Type B pancreatic cell (in vitro differentiated cells): Measurements from ENCODE around the gene UMODL1. TPM values are rescaled to one million over a fixed set of nuclear protein-coding genes. Genes with fewer than 3 reads are reported as not detected.

Experiments used
- DNase-seq: peaks from one replicate; pipeline ENCODE4 v3.0.0; 2021; ENCODE audit warnings: mixed read lengths; ENCODE audit not compliant: unreplicated experiment; ENCODE audit errors: extremely low spot score
- H3K27ac Mint-ChIP-seq: 2 replicates; pipeline ENCODE4 v1.8.0; 2021; ENCODE audit warnings: mild to moderate bottlenecking, mixed read lengths
- H3K27me3 Mint-ChIP-seq: 2 replicates; pipeline ENCODE4 v1.8.0; 2021; ENCODE audit warnings: mixed read lengths
- H3K36me3 Mint-ChIP-seq: 2 replicates; pipeline ENCODE4 v1.8.0; 2021; ENCODE audit warnings: mixed read lengths
- H3K4me1 Mint-ChIP-seq: one replicate; pipeline ENCODE4 v1.8.0; 2021; ENCODE audit warnings: mixed read lengths; ENCODE audit not compliant: unreplicated experiment
- H3K4me3 Mint-ChIP-seq: 2 replicates; pipeline ENCODE4 v1.8.0; 2021; ENCODE audit warnings: mild to moderate bottlenecking, mixed read lengths
- H3K9me3 Mint-ChIP-seq: 2 replicates; pipeline ENCODE4 v1.8.0; 2021; ENCODE audit warnings: mixed read lengths
- total RNA-seq: library from RNA; stranded (reverse); gene quantifications from 2 replicates; pipeline ENCODE4 v1.2.1, GENCODE V29; 2021; ENCODE audit warnings: low replicate concordance
- TF ChIP-seq, protein P1 (sequence below): fragments of 200-600 bp; sonication (generic); conservative IDR thresholded peaks from 2 replicates; pipeline ENCODE4 v1.5.0; 2021; ENCODE audit warnings: antibody characterized with exemption, mild to moderate bottlenecking

Gene UMODL1
- total RNA-seq, 1 donor from 2014 or later, result 0.36 TPM

DNA sequence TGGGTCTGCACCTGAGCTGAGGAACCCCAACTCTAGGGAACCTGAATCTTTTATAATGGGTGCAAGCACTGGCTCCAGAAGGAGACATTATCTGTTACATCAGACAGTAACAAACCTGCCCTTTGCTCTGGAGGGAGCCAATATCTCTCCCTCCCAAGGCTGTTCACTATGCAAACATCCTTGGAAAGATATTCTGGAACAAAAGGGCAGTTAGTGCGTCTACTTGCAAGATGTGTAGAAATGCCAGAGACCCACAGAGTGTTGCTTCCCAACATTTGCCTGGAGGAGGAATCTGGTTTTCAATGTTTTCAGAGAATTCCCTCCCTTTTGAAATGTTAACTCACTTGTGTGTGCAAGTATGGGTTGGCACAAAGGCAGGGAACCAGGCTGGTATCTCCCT lies 31.9 kb downstream of the UMODL1 start:
- H3K9me3 Mint-ChIP-seq, result peaks cover 2% of the 10 kb centered on the region
- TF ChIP-seq, protein P1, sequence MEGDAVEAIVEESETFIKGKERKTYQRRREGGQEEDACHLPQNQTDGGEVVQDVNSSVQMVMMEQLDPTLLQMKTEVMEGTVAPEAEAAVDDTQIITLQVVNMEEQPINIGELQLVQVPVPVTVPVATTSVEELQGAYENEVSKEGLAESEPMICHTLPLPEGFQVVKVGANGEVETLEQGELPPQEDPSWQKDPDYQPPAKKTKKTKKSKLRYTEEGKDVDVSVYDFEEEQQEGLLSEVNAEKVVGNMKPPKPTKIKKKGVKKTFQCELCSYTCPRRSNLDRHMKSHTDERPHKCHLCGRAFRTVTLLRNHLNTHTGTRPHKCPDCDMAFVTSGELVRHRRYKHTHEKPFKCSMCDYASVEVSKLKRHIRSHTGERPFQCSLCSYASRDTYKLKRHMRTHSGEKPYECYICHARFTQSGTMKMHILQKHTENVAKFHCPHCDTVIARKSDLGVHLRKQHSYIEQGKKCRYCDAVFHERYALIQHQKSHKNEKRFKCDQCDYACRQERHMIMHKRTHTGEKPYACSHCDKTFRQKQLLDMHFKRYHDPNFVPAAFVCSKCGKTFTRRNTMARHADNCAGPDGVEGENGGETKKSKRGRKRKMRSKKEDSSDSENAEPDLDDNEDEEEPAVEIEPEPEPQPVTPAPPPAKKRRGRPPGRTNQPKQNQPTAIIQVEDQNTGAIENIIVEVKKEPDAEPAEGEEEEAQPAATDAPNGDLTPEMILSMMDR, result no peak
- peaks cover 8% of the 10 kb centered on the region for H3K27me3 Mint-ChIP-seq
- no peak overlapping the region for H3K27ac Mint-ChIP-seq
- peaks cover 10% of the 10 kb centered on the region for H3K4me1 Mint-ChIP-seq
- H3K4me3 Mint-ChIP-seq, result no peak overlapping the region
- no peak for DNase-seq
- no peaks in the 10 kb centered on the region for H3K36me3 Mint-ChIP-seq

DNA sequence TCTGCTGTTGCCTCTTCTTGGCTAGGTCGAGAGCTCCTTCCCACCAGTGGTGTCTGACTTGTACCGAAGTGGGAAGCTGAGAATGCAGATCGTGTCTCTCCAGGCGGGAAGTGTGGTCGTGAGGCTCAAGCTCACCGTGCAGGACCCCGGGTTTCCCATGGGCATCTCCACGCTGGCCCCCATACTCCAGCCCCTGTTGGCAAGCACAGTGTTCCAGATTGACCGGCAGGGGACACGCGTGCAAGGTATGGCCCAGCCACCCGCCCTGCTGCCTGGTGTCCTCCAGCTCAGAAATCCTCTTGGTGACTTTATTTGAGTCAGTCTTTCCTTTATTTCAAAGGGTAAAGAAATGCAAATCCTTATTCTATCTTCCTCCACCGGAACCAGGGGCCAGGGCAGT lies 32.7 kb downstream of the UMODL1 start:
- TF ChIP-seq, protein P1, result no peak
- DNase-seq, result no peak
- H3K4me1 Mint-ChIP-seq, result peaks cover 8% of the 10 kb centered on the region
- no peak overlapping the region for H3K4me3 Mint-ChIP-seq
- H3K9me3 Mint-ChIP-seq, result no peaks in the 10 kb centered on the region
- H3K36me3 Mint-ChIP-seq, result no peaks in the 10 kb centered on the region
- no peak overlapping the region for H3K27ac Mint-ChIP-seq
- peaks cover 8% of the 10 kb centered on the region for H3K27me3 Mint-ChIP-seq

DNA sequence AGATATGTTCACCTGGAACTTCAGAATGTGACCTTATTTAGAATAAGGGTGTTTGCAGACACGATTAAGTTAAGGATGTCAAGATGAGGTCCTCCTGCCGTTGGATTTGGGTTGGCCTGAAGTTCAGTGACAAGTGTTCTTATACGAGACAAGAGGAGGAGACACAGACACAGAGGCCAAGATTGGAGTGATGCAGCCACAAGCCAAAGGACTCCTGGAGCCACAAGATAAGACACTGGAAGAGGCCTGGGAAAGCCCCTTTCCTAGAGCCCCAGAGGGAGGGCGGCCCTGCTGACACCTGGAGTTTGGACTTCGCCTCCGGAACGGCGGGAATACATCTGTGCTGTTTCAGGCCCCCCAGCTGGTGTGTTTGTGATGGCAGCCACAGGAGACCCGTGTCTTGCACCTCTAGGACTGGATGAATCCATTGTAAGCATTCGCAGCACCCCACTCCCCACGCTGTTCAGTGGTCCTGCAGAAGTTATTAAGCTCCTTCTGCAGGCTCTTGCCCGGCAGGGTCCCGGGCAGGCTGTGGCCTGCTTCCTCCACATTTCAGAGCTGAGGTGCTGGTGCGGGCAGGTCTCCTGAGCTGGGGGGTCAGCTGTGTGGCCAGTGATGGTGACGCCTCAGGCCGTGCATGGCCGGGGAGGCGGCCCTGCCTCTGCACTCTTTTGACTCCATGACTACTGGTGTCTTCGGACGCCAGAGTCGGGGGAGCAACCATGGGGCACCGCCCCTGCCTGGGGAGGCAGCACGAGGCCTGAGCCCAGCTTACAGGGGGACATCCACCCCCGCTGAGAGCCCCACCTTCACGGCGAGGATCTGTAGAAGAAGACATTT lies 34.6 kb downstream of the UMODL1 start:
- TF ChIP-seq, protein P1, result no peak
- Mint-ChIP-seq H3K27ac (no peak overlapping the region), H3K36me3 (no peaks in the 10 kb centered on the region), H3K27me3 (peaks cover 8% of the 10 kb centered on the region), H3K4me1 (peaks cover 8% of the 10 kb centered on the region), H3K4me3 (no peak overlapping the region), H3K9me3 (no peaks in the 10 kb centered on the region)
- no peak for DNase-seq

- DNase-seq, result no peak
- Mint-ChIP-seq H3K9me3 (no peaks in the 10 kb centered on the region), H3K4me1 (peaks cover 8% of the 10 kb centered on the region), H3K27ac (no peak overlapping the region), H3K4me3 (no peak overlapping the region), H3K27me3 (peaks cover 8% of the 10 kb centered on the region), H3K36me3 (no peaks in the 10 kb centered on the region)
- TF ChIP-seq, protein P1, result no peak
Observed at GRCh38 chr21:42106425-42106824, 35.3 kb downstream of the UMODL1 start.

DNA sequence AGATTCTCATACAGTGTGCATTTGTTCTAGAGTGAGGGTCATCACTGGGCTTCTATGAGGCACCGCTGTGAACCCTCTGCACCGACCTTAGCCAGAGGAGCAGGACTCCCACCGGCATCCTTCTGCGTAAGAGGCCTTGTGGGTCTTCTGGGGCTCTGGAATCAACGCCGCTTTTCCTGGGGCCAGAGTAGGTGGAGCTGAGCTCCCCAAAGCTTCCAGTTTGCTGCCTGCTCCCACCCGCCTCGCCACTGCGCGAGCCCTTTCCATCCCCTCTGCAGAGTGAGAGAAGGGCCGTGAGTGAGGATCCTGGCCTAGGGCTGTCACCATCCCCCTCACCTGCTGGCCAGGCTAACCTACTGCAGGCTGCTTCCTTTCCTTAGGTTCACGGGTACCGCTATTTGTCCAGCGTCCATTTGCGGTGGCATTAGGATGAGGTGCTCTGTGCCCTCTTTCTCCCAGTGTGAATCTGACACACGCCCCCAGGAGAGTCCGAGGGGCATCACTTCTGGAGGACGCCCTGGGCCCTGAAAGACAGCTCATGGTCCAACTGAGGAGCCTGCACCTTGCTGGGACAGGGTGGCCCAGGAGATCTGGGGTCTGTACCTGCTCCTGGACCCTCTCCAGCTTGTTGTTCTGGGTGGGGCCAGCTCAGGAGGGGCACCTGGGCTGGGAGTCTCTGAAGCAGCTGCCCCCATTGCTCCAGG lies 36.2 kb downstream of the UMODL1 start:
- no peaks in the 10 kb centered on the region for H3K9me3 Mint-ChIP-seq
- H3K4me1 Mint-ChIP-seq, result peaks cover 11% of the 10 kb centered on the region
- no peak for DNase-seq
- H3K27ac Mint-ChIP-seq, result no peak overlapping the region
- no peak overlapping the region for H3K4me3 Mint-ChIP-seq
- peaks cover 11% of the 10 kb centered on the region for H3K27me3 Mint-ChIP-seq
- TF ChIP-seq, protein P1, result no peak
- H3K36me3 Mint-ChIP-seq, result no peaks in the 10 kb centered on the region
